ENCODE measurements around the gene ELN.

Gene ELN

GRCh38 chr7:74026406-74026902 lies 1.5 kb upstream of the ELN start:
- no peak for DNase-seq

GRCh38 chr7:74026903-74027682 lies 880 bp upstream of the ELN start:
- peak; percentile 50 for DNase-seq

- DNase-seq: no peak
Measured at GRCh38 chr7:74028321-74028838, 407 bp downstream of the ELN start.

- DNase-seq: no peak
Measured at GRCh38 chr7:74029089-74029785, 1.3 kb downstream of the ELN start.

GRCh38 chr7:74029991-74030415 lies 2.0 kb downstream of the ELN start:
- no peak for DNase-seq

- DNase-seq: no peak
Measured at GRCh38 chr7:74030861-74031260, 2.9 kb downstream of the ELN start.

- DNase-seq: no peak
Measured at GRCh38 chr7:74031403-74032190, 3.6 kb downstream of the ELN start.

- no peak for DNase-seq
Measured at GRCh38 chr7:74032191-74032490, 4.2 kb downstream of the ELN start.

- no peak for DNase-seq
Measured at GRCh38 chr7:74032624-74033371, 4.8 kb downstream of the ELN start.

- DNase-seq: no peak
Measured at GRCh38 chr7:74033372-74034311, 5.7 kb downstream of the ELN start.

GRCh38 chr7:74037609-74038008 lies 9.6 kb downstream of the ELN start:
- no peak for DNase-seq

- no peak for DNase-seq
Measured at GRCh38 chr7:74038194-74038961, 10.4 kb downstream of the ELN start.

- no peak for DNase-seq
Measured at GRCh38 chr7:74039337-74039736, 11.4 kb downstream of the ELN start.

- no peak for DNase-seq
Measured at GRCh38 chr7:74040101-74040790, 12.3 kb downstream of the ELN start.

GRCh38 chr7:74040791-74041520 lies 13.0 kb downstream of the ELN start:
- DNase-seq: no peak

- DNase-seq: no peak
Measured at GRCh38 chr7:74042746-74043522, 15.0 kb downstream of the ELN start.

- DNase-seq: no peak
Measured at GRCh38 chr7:74043523-74043951, 15.6 kb downstream of the ELN start.
